IMR-90 (cell line): ENCODE results near the gene AAGAB. TPM values are rescaled to one million over a fixed set of nuclear protein-coding genes. Genes with fewer than 3 reads are reported as not detected.

Experiments
- CHD1 ChIP-seq: IDR thresholded peaks from 2 replicates; pipeline ENCODE4 v1.6.1; 2012; ENCODE audit warnings: low read depth, low read length, improper control_type of control experiment
- MAZ ChIP-seq: IDR thresholded peaks from 2 replicates; pipeline ENCODE4 v1.6.1; 2012; ENCODE audit warnings: low read depth, mild to moderate bottlenecking, low read length, improper control_type of control experiment, moderate library complexity, borderline replicate concordance
- NFE2L2 ChIP-seq: fragments of 150-350 bp; IDR thresholded peaks from 2 replicates; pipeline ENCODE4 v1.6.1; 2016; ENCODE audit warnings: low read depth, mild to moderate bottlenecking, low read length
- POLR2A ChIP-seq: IDR thresholded peaks from 2 replicates; pipeline ENCODE4 v1.6.1; 2012; ENCODE audit warnings: mild to moderate bottlenecking, low read depth, low read length
- RAD21 ChIP-seq: IDR thresholded peaks from 2 replicates; pipeline ENCODE4 v1.6.1; 2012; ENCODE audit warnings: low read length, improper control_type of control experiment
- polyA plus RNA-seq, 3 experiments: library from polyadenylated mRNA; depleted of rRNA; stranded (reverse); fragments of >200 nt; gene quantifications; 2 replicates each; pipeline ENCODE4 v1.2.3, GENCODE V29; 2012; ENCODE audit warnings: low replicate concordance in 1 of 3
- total RNA-seq: library from RNA; depleted of rRNA; stranded (reverse); fragments of >200 nt; gene quantifications from 2 replicates; pipeline ENCODE4 v1.2.3, GENCODE V29; 2012
- TF ChIP-seq, protein P1 (sequence below): fragments of 150-350 bp; IDR thresholded peaks from 2 replicates; pipeline ENCODE4 v1.6.1; 2017; ENCODE audit warnings: mild to moderate bottlenecking, antibody characterized with exemption, low read length, low read depth

Gene AAGAB
- total and polyA plus RNA-seq, 2 of the 4 experiments (the other 2 are of a cell fraction), result 26.1 to 69.7 TPM

DNA sequence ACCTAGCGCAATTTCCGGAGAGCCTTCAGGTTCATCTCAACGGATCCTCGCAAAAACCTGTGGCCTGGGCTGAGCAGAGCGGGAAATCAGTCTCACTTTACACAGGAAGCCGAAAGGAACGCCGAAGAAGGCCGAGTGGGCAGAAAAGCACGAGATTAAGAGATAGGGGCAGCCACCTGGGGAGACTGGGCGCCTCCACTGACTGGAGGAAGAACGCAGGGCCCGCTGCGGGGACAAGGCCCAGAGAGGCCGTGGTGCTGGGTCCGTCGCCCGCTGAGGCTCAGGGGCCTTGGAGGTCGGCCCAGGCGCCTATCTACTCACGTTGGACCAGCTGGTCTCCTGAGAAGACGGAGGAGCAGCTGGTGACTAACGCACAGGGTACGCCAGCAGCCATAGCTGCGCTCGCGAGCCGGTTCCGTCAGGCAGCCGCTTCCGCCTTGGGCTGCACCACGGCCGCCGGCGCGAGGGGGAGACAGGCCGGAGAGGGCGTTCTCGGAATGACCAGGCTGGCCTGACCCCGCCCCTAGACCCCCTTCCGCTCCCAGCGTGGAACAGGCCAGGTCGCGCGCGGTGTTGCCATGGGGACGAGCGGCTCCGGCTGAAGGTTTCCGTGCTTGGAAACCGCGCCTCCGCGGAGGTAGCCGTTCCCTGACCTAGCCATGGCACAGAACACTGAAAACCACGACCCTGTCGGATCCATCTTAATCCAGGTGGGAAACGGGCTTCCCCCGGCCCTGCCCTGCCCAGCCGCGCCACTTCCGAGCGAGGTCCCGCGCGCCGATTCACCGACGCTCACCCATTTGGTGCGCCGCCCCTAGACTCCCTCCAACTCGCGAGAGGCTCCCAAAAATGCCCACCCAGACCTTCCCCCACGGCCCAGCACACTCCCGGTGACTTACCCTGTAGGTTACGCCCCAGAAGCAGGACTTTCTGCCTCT is at the start of gene AAGAB, which contains the start of gene IQCH (continued):
- no peak for TF ChIP-seq NFE2L2
- TF ChIP-seq CHD1, result peak; percentile 100; the same call in 1 of the 2 replicates
- no peak for TF ChIP-seq RAD21
- TF ChIP-seq MAZ, result peak; percentile 66; the same call in 1 of the 2 replicates
- TF ChIP-seq, protein P1, sequence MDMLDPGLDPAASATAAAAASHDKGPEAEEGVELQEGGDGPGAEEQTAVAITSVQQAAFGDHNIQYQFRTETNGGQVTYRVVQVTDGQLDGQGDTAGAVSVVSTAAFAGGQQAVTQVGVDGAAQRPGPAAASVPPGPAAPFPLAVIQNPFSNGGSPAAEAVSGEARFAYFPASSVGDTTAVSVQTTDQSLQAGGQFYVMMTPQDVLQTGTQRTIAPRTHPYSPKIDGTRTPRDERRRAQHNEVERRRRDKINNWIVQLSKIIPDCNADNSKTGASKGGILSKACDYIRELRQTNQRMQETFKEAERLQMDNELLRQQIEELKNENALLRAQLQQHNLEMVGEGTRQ, result peak; percentile 38; the same call in 1 of the 2 replicates
- TF ChIP-seq POLR2A, result peak; percentile 93
